ENCODE measurements around the gene SLC25A43.

Gene SLC25A43

GRCh38 chrX:119501511-119502148, 102.5 kb downstream of the SLC25A43 start:
- DNase-seq: no peak

- DNase-seq: peak; percentile 10
Observed at GRCh38 chrX:119502727-119503483, 103.8 kb downstream of the SLC25A43 start.

GRCh38 chrX:119503484-119503861, 104.3 kb downstream of the SLC25A43 start:
- no peak for DNase-seq

Data from activated effector memory CD4-positive, alpha-beta T cell treated with Interleukin-2 at 50 U/mL for 16 hours (primary cell).